HG03378 (cell line): Measurements from ENCODE around the gene PHACTR1.
"Not testable (repeated sequence)": the region's sequence is repeated elsewhere in the genome, so short reads cannot be mapped to it uniquely, and the experiment has no call there.

ENCODE experiments used
- ATAC-seq: cut with Tn5 transposase; IDR thresholded peaks from one replicate; pipeline ENCODE4 v1.9.1; 2021; ENCODE audit warnings: mild to moderate bottlenecking, moderate library complexity; ENCODE audit not compliant: unreplicated experiment

PHACTR1 gene

GRCh38 chr6:12748815-12749521 is 32.4 kb downstream of the PHACTR1 start:
- no peak for ATAC-seq

- ATAC-seq = no peak
Observed at GRCh38 chr6:12749531-12750379, 33.2 kb downstream of the PHACTR1 start.

GRCh38 chr6:12750416-12750815 is 33.8 kb downstream of the PHACTR1 start:
- ATAC-seq = no peak

- ATAC-seq = no peak
Observed at GRCh38 chr6:12751694-12752325, 35.2 kb downstream of the PHACTR1 start.

GRCh38 chr6:12753036-12753435 is 36.5 kb downstream of the PHACTR1 start:
- ATAC-seq = no peak

GRCh38 chr6:12760226-12760625 is 43.7 kb downstream of the PHACTR1 start:
- ATAC-seq = no peak

GRCh38 chr6:12760911-12761310 is 44.3 kb downstream of the PHACTR1 start:
- ATAC-seq = no peak

- no peak for ATAC-seq
Observed at GRCh38 chr6:12761376-12762115, 45.0 kb downstream of the PHACTR1 start.

GRCh38 chr6:12762731-12763434 is 46.3 kb downstream of the PHACTR1 start:
- not testable (repeated sequence) for ATAC-seq

GRCh38 chr6:12766365-12766764 is 49.8 kb downstream of the PHACTR1 start:
- ATAC-seq = no peak

- no peak for ATAC-seq
Observed at GRCh38 chr6:12767016-12767415, 50.4 kb downstream of the PHACTR1 start.

GRCh38 chr6:12769556-12770256 is 53.1 kb downstream of the PHACTR1 start:
- ATAC-seq = no peak

GRCh38 chr6:12772416-12772815 is 55.8 kb downstream of the PHACTR1 start:
- no peak for ATAC-seq

- no peak for ATAC-seq
Observed at GRCh38 chr6:12776291-12776690, 59.7 kb downstream of the PHACTR1 start.

- ATAC-seq = no peak
Observed at GRCh38 chr6:12779772-12780171, 63.2 kb downstream of the PHACTR1 start.

GRCh38 chr6:12782136-12782535 is 65.6 kb downstream of the PHACTR1 start:
- ATAC-seq = no peak

- no peak for ATAC-seq
Observed at GRCh38 chr6:12785301-12785700, 68.7 kb downstream of the PHACTR1 start.

- ATAC-seq = no peak
Observed at GRCh38 chr6:12785921-12786320, 69.4 kb downstream of the PHACTR1 start.

- ATAC-seq = no peak
Observed at GRCh38 chr6:12791371-12791770, 74.8 kb downstream of the PHACTR1 start.

- no peak for ATAC-seq
Observed at GRCh38 chr6:12798326-12798725, 81.8 kb downstream of the PHACTR1 start.
